ENCODE measurements around the gene NSMCE3.

The NSMCE3 gene

DNA sequence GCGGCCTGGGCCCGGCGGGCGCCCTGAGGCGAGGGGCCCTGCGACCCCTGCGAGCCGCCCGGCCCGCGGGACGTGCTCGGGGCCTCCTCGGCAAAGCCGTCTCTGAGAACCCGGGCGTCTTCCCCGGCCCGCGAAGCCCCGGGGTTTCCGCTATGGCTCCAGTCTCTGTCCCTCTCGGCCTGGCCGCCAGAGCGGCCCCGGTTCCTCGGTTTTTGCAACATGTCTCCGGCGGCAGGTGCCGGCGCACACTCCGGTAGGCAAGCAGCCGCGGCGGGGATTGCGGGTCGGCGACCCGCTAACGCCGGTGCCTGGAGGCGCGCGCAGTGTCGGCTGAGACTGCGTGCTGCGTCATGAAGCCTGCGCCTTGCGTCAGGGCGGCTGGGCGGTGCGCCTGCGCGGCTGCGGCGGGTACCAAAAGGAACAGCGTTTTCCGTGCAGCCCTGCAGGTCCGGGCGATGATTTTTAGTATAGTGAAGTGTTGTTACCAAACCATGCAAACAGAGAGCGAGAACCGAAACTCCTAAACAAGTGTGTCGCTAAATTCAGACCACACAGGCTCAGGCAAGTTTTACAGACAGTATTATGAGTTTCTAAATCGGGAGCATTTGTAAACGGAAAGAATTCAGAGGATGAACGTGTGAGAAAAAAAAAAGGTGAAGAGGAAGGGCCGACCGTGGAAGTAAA, at the start of gene NSMCE3:
Gene NSMCE3 (minus strand): TSS at position 338 of the 684 bp plus-strand sequence. CDS start 117 bp downstream, at position 221.
- DNase-seq (ENCODE audit: low spot score), result peak; percentile 98

DNA sequence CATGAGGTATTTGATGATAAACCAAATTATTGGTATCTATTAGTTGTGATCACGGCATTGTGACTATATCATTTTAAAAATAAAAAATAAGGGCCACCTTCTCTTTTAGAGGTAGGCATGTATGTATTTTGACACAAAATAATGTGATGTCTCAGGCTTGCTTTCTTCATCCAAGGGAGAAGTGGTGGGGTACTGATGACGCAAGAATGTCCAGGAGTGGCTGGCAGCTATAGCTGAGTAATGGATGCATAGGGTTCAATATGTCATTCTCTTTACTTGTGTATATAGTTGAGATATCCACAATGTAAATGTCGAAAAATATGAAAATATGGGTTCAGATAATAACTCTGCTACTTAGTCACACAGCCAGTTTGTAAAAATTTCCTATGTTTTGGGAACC, 46.8 kb upstream of the NSMCE3 start:
- no peak for DNase-seq (ENCODE audit: low spot score)

- DNase-seq (ENCODE audit: low spot score), result no peak
Observed at GRCh38 chr15:29312387-29312786, 42.8 kb upstream of the NSMCE3 start.

DNA sequence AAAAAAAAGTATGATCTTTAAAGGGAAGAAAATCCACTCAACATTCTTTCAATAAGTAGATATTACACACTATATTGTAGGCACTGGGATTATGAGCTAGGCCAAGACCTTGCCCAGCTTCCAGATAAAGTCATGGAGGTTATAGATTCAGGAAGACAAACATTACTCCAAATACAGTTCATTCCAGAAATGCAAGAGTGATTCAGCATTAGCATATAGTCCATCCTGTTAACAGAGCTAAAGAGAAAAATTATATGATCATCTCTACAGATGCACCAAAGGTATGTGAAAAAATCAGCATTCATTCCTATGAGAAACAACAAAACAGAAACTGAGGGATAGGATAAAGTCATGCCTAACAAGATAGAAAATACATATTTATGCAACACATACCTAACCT, 42.1 kb upstream of the NSMCE3 start:
- DNase-seq (ENCODE audit: low spot score), result no peak

DNA sequence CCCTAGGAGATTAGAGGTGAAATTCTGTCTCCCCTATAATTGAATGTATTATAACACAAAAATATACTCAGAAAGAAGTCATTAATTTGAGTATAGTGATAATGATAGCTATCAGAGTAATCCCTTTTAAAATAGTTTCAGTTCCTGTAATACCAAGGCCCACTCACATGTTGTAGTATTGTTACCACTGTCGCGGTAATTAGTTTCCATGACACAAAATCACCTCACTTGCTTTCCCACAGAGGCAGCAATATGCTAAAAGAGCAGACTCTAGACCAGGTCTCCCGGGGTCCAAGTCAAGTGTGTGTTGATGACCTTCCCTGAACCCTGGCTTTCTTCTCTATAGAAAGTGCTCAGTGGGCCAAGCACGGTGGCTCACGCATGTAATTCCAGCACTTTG, 39.5 kb upstream of the NSMCE3 start:
- no peak for DNase-seq (ENCODE audit: low spot score)

- no peak for DNase-seq (ENCODE audit: low spot score)
Observed at GRCh38 chr15:29308299-29308698, 38.7 kb upstream of the NSMCE3 start.

- DNase-seq (ENCODE audit: low spot score), result no peak
Observed at GRCh38 chr15:29305556-29305955, 35.9 kb upstream of the NSMCE3 start.

DNA sequence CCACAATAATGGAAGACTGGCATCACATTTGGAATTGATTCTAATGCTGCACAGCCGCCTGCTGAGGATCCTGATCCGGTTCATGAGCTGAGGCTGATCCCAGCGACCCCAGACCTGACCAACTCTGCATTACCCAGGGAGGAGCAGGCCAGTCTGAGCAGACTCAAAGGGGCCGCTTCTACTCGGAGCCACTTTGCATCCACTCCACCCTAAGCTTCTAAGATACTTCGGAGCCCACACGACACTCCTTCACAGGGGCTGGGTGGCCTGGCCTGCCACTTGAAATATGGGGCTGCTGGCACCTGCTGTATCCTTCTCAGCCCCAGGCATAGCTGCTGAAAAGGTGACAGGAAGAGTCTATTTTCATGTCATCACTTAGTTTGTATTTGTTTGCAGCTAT, 33.2 kb upstream of the NSMCE3 start:
- DNase-seq (ENCODE audit: low spot score), result no peak

DNA sequence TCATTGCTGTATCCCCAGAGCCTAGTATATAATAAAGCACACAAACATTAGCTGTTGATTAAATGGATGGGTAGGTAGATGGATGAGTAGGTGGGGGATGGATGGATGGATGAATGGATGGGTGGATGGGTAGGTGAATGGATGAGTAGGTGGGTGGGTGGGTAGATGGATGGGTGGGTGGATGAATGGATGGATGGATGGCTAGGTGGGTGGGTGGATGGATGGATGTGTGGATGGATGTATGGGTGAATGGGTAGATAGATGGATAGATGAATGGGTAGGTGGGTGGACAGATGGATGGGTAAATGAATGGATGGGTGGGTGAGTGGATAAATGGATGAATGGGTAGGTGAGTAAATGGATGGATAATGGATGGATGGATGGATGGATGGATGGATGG, 30.2 kb upstream of the NSMCE3 start:
- no peak for DNase-seq (ENCODE audit: low spot score)

DNA sequence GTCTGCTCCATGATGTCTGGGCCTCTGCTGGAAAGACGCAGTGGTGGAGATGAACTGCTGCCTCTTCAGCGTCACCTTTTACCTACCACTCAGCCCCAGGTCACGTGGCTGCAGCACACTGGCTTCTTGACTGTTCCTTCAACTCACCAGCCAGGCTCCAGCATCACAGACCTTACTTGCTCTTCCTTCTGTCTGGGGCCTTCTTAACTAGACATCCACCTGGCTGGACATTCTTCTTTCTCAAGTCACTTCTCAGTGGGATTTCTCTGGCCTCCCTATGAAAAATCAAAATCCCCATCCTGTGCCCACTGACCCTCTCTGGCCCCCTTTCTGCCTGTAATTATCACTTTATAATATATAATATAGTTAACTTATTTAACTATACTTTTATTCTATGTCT, 29.7 kb upstream of the NSMCE3 start:
- no peak for DNase-seq (ENCODE audit: low spot score)

- DNase-seq (ENCODE audit: low spot score), result no peak
Observed at GRCh38 chr15:29294732-29295325, 25.2 kb upstream of the NSMCE3 start.

DNA sequence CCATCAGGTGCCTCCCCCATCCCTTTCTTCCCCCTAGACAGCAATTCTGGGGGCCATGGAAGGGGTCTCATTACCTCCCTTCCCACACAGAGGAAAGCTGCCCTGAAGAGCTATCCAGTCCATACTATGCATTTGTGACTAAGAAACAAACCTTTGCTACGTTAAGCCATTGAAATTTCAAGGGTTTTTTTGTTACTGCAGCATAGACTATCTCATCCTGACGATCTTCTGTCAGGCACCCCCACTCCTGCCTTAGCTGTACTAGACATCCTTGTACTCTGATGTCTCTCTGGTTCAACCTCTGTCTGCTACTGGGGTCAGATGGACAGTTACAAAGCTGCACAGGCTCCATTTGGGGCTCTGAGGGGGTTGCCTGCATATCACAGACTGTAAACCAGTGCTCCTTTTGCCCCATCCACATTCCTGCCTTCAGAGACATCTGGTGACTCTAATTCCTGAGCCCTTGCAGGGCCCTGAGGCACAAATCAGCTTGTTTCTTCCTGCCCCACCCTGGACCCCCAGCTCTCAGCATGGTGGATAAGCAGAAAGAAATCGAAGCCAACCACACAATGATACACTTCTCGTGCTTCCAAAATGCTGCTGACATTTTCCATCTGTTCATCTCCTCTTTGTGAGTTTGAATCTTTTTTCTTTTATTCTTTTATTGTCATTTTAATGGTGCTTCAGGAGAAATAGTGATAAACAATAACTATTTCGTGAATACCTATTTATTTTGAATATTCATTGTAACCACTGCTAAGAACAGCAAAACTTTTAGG, 21.6 kb upstream of the NSMCE3 start:
- no peak for DNase-seq (ENCODE audit: low spot score)

DNA sequence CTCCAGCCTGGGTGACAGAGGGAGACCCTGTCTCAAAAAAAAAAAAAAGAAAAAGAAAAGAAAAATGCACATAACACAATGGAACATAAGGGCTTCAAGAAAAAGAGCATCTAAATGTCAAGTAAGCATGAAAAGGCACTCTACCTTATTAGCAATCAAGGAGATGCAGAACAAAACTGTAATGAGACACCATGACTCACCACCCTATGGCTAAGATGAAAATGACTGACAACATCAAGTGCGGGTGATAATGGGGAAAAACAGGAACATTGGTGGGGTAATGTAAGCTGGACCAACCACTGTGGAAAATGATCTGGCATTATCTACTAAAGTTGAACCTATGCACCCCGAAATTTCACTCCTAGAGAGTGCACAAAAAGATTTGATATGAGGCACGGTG, 19.6 kb upstream of the NSMCE3 start:
- no peak for DNase-seq (ENCODE audit: low spot score)

- DNase-seq (ENCODE audit: low spot score), result no peak
Observed at GRCh38 chr15:29285386-29285785, 15.8 kb upstream of the NSMCE3 start.

DNA sequence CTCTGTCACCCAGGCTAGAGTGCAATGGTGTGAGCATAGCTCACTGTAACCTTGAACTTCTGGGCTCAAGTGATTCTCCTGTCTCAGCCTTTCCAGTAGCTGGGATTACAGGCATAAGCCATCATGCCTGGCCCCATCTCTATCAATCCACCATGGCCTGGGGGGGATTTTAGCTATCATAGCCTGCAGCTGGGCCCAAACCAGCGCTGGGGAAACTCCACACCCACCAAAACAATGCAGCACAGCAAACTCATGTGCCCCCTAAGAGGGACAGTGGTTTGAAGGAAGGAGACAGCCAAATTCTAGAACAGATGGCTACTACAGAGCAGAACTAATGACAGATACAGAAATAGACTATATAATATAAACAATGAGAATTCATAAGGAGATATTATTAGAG, 13.8 kb upstream of the NSMCE3 start:
- DNase-seq (ENCODE audit: low spot score), result no peak

DNA sequence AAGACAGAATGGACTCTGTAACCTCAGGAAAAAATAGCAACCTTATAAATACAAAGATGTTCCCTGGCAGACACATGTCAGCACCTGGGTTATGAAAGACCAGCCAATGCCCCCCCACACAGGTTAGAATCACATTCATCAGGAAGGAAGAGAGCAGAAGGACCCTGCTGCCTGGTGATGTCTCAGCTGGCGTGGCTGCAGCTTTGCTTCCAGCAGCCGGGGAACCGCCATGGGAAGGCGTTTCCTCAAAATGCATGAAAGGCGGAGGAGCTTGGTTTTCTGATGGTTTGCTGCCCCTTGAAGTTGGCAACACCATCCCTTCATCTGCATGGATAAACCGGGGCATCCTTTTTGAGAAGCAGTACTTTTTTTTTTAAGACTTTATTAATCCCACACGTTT, 10.9 kb upstream of the NSMCE3 start:
- no peak for DNase-seq (ENCODE audit: low spot score)

DNA sequence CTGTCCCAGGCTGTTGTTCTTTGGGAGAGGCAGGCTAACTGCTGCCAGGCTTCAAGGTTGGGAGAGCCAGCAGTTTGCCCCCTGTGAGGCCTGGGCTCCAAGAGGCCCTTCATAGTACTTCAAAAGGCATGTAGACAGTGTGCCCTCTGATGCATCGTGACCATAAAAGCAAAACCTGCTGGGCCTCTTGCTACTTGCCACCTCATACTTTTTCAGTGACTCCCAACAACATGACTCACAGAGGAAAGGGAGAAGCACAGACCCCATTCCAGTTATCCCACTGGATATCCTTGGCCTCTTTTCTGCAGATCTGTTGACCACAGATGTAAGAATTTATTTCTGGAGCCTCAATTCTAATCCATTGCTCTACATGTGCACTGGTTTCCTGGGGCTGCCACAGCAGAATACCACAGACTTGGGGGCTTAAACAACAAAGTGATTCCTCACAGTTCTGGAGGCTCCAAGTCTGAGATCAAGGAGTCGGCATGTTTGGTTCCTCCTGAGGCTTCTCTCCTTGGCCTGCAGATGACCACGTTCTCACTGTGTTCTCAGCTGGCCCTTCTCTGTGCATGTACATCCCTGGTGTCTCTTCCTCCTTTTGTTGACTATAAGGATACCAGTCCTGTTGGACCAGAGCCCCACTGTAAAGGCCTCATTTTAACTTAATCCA, 8.9 kb upstream of the NSMCE3 start:
- no peak for DNase-seq (ENCODE audit: low spot score)

GRCh38 chr15:29276366-29276765, 6.7 kb upstream of the NSMCE3 start:
- DNase-seq (ENCODE audit: low spot score), result no peak

GRCh38 chr15:29275855-29276254, 6.2 kb upstream of the NSMCE3 start:
- DNase-seq (ENCODE audit: low spot score), result no peak

- no peak for DNase-seq (ENCODE audit: low spot score)
Observed at GRCh38 chr15:29274946-29275345, 5.3 kb upstream of the NSMCE3 start.

DNA sequence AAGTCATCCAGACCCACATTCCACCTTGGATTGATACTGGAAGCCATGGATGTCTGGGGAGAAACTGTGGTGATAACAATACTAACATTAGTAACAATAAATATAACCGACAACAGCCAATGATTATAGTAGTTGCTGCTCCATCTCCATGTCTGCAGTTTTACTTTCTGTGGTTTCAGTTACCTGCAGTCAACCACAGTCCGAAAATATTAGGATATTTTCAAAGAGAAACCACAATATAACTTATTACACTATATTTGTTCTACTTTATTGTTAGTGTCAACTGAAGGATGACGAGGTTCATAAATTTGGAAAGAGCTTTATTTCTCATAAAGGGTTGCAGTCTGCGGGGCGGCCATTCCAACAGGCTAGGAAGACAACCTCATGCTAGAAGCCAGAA, 2.6 kb upstream of the NSMCE3 start:
- no peak for DNase-seq (ENCODE audit: low spot score)

DNA sequence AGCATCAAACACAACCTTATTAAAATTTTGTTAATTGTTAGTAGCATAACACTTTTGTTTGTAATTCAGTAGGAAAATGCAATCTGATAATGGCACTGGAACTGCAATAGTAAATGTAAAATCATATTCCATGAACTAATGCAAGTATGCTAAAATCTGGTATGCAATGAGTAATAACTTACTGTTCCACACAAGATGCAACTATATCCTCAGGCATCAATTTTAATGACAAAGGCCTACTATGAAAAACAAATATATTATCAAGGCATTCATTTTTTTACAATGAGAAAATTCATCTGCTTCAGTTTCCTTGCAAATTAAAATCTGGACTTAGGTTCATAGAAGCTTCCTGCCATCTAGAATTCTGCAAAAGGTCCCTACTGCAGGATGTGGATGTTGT, 1.4 kb upstream of the NSMCE3 start:
- DNase-seq (ENCODE audit: low spot score), result no peak

Data from D341Med (cell line).